Activated naive CD4-positive, alpha-beta T cell treated with anti-CD3 and anti-CD28 coated beads, Interleukin-2, amount 50 U/mL, for 72 hours (primary cell): ENCODE data around the gene RNASET2. TPM values are rescaled to one million over a fixed set of nuclear protein-coding genes. Genes with fewer than 3 reads are reported as not detected.
"Not testable (repeated sequence)": the region's sequence is repeated elsewhere in the genome, so short reads cannot be mapped to it uniquely, and the experiment has no call there.

Experiments used
- ATAC-seq, 2 donors: fragments of 150-1000 bp; cut with Tn5 transposase; 2 replicates each; pipeline ENCODE4 v1.10.0; 2021; ENCODE audit warnings: mild to moderate bottlenecking in 2 of 2, moderate library complexity in 2 of 2
- DNase-seq, 2 donors: peaks; one replicate each; pipeline ENCODE4 v3.0.0; 2021 to 2022; ENCODE audit warnings: low spot score in 2 of 2
- H3K27ac Mint-ChIP-seq, 2 donors: one replicate each; pipeline ENCODE4 v1.8.0; 2022; ENCODE audit warnings: mild to moderate bottlenecking in 2 of 2, mixed read lengths in 2 of 2
- H3K36me3 Mint-ChIP-seq, 2 donors: one replicate each; pipeline ENCODE4 v1.8.0; 2022; ENCODE audit warnings: mixed read lengths in 2 of 2
- H3K9me3 Mint-ChIP-seq, 2 donors: one replicate each; pipeline ENCODE4 v1.8.0; 2022; ENCODE audit warnings: mixed read lengths in 2 of 2
- total RNA-seq, 2 donors: library from RNA; stranded (reverse); gene quantifications; one replicate each; pipeline ENCODE4 v1.2.3, GENCODE V29; 2022

RNASET2 gene
- total RNA-seq, 2 donors from 2014 or later = 45.2 to 108 TPM

DNA sequence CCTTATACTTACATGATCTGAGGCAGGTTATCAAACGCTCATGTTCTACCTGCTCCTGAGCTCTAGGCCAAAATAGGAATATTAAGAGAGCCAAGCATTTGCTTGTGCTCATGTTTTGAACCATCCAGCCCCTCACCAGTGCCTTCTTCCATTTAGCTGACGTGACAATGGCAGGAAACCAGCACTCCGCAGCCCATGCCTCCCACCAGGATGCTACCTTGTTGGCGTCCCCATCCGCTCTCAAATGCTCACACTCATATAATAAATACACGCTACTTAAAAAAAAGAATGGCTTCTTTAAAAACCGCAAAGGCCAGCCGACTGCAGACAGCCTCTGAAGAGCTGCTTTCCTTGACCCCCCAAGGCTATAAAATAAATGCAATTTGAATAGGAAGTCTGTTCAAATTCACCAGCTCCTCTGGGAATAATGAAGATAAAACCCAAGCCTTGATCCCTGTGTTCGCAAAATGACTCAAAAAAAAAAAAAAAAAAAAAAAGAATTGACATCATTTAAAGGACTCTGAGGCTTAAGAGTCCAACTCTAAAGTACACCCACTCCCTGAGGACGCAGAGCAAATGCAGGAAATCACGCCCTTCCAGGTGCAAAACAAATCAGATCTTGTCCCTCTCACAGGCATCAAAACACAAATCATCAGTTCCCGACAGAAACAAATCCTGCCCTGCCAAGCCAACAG lies 29.0 kb downstream of the RNASET2 start:
- no peak for DNase-seq
- no peaks in the 10 kb centered on the region for H3K9me3 Mint-ChIP-seq
- ATAC-seq = no peak
- H3K36me3 Mint-ChIP-seq = peaks cover 7 to 15% of the 10 kb centered on the region in 2 donors
- H3K27ac Mint-ChIP-seq = peak overlapping the region; percentile 33 to 57

DNA sequence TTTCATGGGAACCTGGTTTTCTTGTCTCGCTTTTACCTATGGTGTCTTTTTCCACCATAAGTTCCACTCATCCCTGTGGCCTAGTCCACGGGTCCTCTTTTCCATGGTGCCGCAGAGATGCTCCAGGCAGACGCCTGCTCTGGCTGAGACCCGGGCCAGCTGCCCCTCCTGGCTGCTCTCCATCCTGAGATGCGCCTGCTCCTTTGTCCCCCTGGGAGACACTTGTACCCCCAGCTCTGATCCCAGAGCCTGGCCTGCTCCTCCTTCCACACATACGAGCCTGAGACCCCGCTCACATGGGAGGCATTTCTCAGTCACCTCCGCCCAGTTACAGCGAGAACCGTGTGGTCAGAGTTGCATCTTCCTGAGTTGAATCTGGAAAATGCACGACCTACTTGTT lies 29.6 kb downstream of the RNASET2 start:
- DNase-seq (no peak), ATAC-seq (no peak)
- Mint-ChIP-seq H3K27ac (no peak overlapping the region), H3K36me3 (peaks cover 7 to 9% of the 10 kb centered on the region in 2 donors), H3K9me3 (no peaks in the 10 kb centered on the region)

- ATAC-seq (no peak), DNase-seq (no peak)
- Mint-ChIP-seq H3K27ac (peak overlapping the region; percentile 17 to 55), H3K36me3 (peaks cover 0 to 3% of the 10 kb centered on the region in 2 donors), H3K9me3 (no peaks in the 10 kb centered on the region)
These were observed 31.0 kb downstream of the RNASET2 start for GRCh38 chr6:166925141-166925996.

DNA sequence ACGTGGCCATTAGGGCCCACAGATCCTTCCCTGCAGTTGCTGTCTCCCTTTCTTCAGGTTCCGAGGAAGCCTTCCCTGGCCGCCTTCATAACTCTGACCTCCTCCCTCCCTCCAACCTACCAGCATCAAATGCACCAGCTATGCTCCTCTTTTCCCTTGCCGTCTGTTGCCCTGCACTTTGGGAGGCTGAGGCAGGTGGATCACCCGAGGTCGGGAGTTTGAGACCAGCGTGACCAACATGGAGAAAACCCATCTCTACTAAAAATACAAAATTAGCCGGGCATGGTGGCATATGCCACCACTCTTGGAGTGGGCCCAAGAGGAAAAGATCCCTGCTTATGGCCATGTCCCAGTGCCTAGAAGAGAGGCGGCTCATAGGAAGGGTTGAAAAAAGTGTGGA lies 31.8 kb downstream of the RNASET2 start:
- Mint-ChIP-seq H3K36me3 (no peaks in the 10 kb centered on the region), H3K9me3 (no peaks in the 10 kb centered on the region), H3K27ac (no peak overlapping the region)
- no peak for DNase-seq
- ATAC-seq = no peak

DNA sequence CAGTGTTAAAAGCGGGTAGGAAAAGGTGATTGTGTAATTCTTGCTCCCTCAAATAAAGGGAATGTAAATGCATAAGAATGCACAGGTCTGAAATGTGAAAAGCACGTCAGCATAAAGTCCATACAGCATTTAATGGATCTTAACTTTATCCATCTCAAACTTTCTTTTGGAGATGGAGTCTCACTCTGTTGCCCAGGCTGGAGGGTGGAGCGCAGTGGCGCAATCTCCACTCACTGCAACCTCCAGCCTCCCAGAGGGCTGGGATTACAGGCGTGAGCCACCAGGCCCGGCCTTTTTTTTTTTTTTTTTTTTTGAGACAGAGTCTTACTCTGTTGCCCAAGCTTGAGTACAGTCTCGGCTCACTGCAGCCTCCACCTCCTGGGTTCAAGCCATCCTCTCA lies 33.4 kb downstream of the RNASET2 start:
- ATAC-seq (no peak), DNase-seq (no peak)
- Mint-ChIP-seq H3K36me3 (no peaks in the 10 kb centered on the region), H3K9me3 (no peaks in the 10 kb centered on the region), H3K27ac (no peak overlapping the region)

GRCh38 chr6:166921570-166921969 lies 34.8 kb downstream of the RNASET2 start:
- Mint-ChIP-seq H3K36me3 (peaks cover 0 to 4% of the 10 kb centered on the region in 2 donors), H3K9me3 (no peaks in the 10 kb centered on the region), H3K27ac (peak overlapping the region in 1 of 2 donors; percentile 65)
- DNase-seq = no peak
- no peak for ATAC-seq

DNA sequence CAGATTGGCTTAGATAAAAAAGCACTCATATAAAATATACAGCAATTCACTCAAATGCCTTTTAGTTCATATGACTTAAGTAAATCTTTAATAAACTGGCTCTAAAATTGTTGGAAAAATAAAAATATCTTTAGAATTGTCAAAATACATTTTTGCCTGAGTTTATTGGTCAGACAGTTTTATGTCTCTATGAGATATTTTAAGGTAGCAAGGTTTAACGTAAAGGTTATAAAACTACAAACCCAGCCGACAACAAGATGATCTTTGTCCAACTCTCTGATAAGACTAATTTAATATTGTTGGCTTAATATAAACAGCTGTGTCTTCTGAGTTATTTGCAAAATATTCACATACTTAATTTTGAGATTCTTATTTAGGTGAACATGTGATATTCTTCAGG lies 39.5 kb downstream of the RNASET2 start:
- H3K9me3 Mint-ChIP-seq = peaks cover 0 to 7% of the 10 kb centered on the region in 2 donors
- H3K27ac Mint-ChIP-seq = no peak overlapping the region
- H3K36me3 Mint-ChIP-seq = peaks cover 0 to 19% of the 10 kb centered on the region in 2 donors
- DNase-seq (no peak), ATAC-seq (no peak)

GRCh38 chr6:166915484-166915883 lies 40.9 kb downstream of the RNASET2 start:
- peaks cover 5 to 19% of the 10 kb centered on the region in 2 donors for H3K36me3 Mint-ChIP-seq
- DNase-seq = not testable (repeated sequence)

GRCh38 chr6:166914952-166915351 lies 41.4 kb downstream of the RNASET2 start:
- Mint-ChIP-seq H3K36me3 (peaks cover 5 to 19% of the 10 kb centered on the region in 2 donors), H3K9me3 (peaks cover 0 to 12% of the 10 kb centered on the region in 2 donors)
- ATAC-seq, DNase-seq, H3K27ac Mint-ChIP-seq: not testable (repeated sequence)

More at GRCh38 chr6:166915484-166915883, 40.9 kb downstream of the RNASET2 start:
- H3K9me3 Mint-ChIP-seq = peaks cover 0 to 12% of the 10 kb centered on the region in 2 donors
- H3K27ac Mint-ChIP-seq, ATAC-seq: not testable (repeated sequence)

DNA sequence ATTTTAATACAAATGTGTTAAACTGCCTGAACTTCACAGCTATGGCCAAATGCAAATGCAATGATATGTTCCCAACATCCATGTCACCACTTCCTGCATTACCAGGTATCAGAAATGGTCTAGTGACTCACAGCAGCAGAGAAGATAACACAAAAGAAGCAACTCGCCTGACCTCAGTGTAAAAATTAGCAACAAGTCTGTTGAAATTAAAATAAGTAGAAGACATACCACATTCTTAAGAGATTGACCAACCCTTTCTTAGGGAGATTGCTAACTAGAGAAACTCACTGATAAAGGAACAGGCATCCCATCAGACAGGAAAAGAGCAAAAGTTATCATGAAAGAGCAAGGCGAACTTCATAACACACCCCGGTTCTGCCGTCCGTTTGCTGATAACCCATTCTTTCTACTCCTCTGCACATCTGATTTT lies 45.1 kb downstream of the RNASET2 start:
- DNase-seq (no peak), ATAC-seq (peak; percentile 52 to 57)
- Mint-ChIP-seq H3K36me3 (peaks cover 5 to 12% of the 10 kb centered on the region in 2 donors), H3K27ac (no peak overlapping the region), H3K9me3 (peaks cover 0 to 12% of the 10 kb centered on the region in 2 donors)

DNA sequence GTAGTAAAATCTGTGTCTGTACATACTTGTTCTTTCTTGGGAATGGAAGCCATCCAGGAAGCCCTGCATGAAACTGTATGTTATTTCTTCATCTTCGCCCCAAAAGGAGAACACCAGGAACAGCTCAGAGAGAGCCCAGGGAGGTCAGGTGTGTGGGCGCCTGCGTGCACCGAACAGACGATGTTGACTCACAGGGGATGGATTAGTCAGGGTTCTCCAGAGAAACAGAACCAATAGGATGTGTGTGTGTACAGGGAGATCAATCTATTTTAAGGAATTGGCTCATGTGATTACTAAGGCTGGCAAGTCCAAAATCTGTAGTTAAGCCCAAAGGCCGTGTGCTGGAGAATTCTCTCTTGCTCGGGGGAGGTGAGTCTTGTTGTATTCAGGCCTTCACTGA lies 45.7 kb downstream of the RNASET2 start:
- ATAC-seq (peak; percentile 81 to 86), DNase-seq (no peak)
- H3K9me3 Mint-ChIP-seq = peaks cover 0 to 8% of the 10 kb centered on the region in 2 donors
- peak overlapping the region; percentile 25 to 31 for H3K27ac Mint-ChIP-seq
- peaks cover 5 to 6% of the 10 kb centered on the region in 2 donors for H3K36me3 Mint-ChIP-seq

DNA sequence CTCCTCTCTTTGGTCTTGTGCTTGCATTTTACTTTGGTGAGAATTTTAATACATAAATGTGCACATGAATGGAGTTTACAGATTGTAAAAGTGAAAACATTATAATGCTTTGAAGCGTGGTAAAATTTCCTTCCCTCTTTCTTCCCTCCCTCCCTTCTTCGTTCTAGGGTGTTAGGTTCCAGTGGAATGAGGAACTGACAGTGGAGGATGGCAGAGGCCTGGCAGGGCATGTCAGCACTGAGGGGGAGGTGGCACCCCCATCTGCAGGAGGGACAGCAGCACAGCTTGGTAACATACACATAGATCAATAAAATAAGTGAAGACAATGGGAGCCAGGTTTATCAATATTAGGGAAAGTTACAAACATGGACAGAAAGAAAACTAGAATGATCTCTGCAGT lies 47.5 kb downstream of the RNASET2 start:
- ATAC-seq = no peak
- peaks cover 0 to 5% of the 10 kb centered on the region in 2 donors for H3K36me3 Mint-ChIP-seq
- peaks cover 0 to 5% of the 10 kb centered on the region in 2 donors for H3K9me3 Mint-ChIP-seq
- H3K27ac Mint-ChIP-seq = no peak overlapping the region
- no peak for DNase-seq

DNA sequence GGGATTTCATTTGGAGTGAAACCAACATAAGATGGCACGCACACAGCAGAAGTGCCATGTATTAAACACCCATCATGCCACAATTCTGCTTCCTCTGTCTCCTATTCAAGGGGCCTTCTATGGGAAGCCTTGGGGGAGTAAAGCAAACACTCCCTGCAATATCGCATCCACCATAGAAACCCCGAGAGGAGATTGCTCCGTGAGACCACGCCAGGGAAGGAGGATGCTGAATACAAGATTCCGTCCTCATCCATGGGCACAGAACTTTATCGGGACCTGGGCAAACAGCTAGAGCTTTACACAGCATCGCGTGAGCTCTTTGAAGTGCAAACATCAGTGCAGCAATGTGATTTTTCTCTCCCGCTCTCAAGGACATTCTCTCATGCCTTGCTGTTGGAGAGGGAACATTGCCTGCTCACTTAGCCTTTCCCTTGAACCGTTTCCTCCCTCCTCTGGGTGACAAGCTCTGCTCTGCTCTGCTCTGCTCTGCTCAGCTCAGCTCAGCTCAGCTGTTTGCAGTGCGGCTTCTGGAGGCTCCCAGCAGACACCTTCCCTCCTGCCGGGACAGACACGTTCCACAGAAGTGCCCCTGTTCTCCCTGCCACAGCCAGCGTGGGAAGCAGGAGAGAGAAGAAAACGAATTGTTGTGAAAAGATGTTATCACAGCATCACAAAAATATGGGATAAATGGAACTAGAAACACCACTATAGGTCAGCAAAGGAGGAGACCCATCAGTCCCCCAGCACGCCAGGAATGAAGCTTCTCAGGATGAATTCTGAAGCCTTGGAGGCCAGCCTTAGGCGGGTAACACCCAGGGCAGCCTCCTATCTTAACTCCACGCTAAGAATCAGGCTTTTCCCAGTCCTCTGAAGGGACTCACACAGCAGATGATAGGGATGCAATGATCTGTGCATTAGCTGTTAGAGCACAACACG lies 48.2 kb downstream of the RNASET2 start:
- ATAC-seq = no peak
- Mint-ChIP-seq H3K36me3 (peaks cover 0 to 5% of the 10 kb centered on the region in 2 donors), H3K27ac (peak overlapping the region in 1 of 2 donors; percentile 25), H3K9me3 (peaks cover 0 to 5% of the 10 kb centered on the region in 2 donors)
- no peak for DNase-seq

DNA sequence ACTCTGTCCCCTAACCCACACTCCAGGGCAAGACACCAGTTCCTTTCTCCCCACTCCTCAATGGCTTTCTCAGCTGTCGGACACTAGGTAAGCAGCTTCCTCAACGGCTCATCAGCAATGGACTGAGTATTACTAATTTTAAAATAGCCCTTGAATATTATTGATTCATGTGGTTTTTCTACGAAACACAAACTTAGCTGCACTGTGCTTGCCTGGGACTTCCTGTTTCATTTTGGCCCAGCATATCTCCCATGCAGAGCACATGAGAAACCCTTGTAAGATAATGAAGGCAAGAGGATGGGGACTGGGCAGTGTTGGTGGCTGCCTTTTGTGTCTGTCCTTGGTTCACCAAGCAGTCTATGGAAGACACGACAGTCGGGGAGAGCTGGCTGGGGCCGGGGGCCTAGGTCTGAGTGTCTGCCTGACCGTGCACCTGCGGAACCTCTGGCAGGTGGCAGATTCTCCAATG lies 48.9 kb downstream of the RNASET2 start:
- peaks cover 0 to 5% of the 10 kb centered on the region in 2 donors for H3K36me3 Mint-ChIP-seq
- H3K27ac Mint-ChIP-seq = peak overlapping the region in 1 of 2 donors; percentile 25
- DNase-seq = no peak
- peak in 1 of 2 donors; percentile 36 for ATAC-seq
- H3K9me3 Mint-ChIP-seq = peaks cover 0 to 5% of the 10 kb centered on the region in 2 donors

GRCh38 chr6:166906376-166907044 lies 49.8 kb downstream of the RNASET2 start:
- no peak for ATAC-seq
- no peak for DNase-seq
- H3K9me3 Mint-ChIP-seq = peaks cover under 1 to 4% of the 10 kb centered on the region in 2 donors
- peaks cover 0 to 3% of the 10 kb centered on the region in 2 donors for H3K36me3 Mint-ChIP-seq
- H3K27ac Mint-ChIP-seq = no peak overlapping the region
